ENCODE results near the gene OR2M7.
"Not testable (repeated sequence)": the region's sequence is repeated elsewhere in the genome, so short reads cannot be mapped to it uniquely, and the experiment has no call there.

Gene OR2M7

GRCh38 chr1:248324468-248324867, at the start of gene OR2M7:
Gene OR2M7 (minus strand): TSS chr1:248324568. CDS start chr1:248324568, 0 bp downstream.
- DNase-seq (ENCODE audit: low read depth in 2 of 2) = no peak

- no peak for DNase-seq (ENCODE audit: low read depth in 2 of 2)
These were observed 49.4 kb upstream of the OR2M7 start for GRCh38 chr1:248373761-248374160.

- DNase-seq (ENCODE audit: low read depth in 2 of 2) = no peak
These were observed 48.0 kb upstream of the OR2M7 start for GRCh38 chr1:248372394-248372793.

GRCh38 chr1:248366609-248367008, 42.2 kb upstream of the OR2M7 start:
- DNase-seq (ENCODE audit: low read depth in 2 of 2) = no peak

- DNase-seq (ENCODE audit: low read depth in 2 of 2) = no peak
These were observed 36.9 kb upstream of the OR2M7 start, which contains the start of gene OR2T4 for GRCh38 chr1:248361121-248361715. Gene OR2T4 (plus strand): TSS chr1:248361665. CDS start chr1:248361665, 0 bp downstream.

GRCh38 chr1:248359415-248359814, 35.0 kb upstream of the OR2M7 start:
- no peak for DNase-seq (ENCODE audit: low read depth in 2 of 2)

GRCh38 chr1:248348475-248348874, 24.1 kb upstream of the OR2M7 start, which contains the start of gene OR14C36:
Gene OR14C36 (plus strand): TSS chr1:248348775. CDS start chr1:248348775, 0 bp downstream.
- DNase-seq (ENCODE audit: low read depth in 2 of 2) = no peak

GRCh38 chr1:248343451-248343850, 19.1 kb upstream of the OR2M7 start:
- DNase-seq (ENCODE audit: low read depth in 2 of 2) = no peak

- DNase-seq (ENCODE audit: low read depth in 2 of 2) = no peak
These were observed 7.6 kb downstream of the OR2M7 start for GRCh38 chr1:248316796-248317195.

- not testable (repeated sequence) for DNase-seq (ENCODE audit: low read depth in 2 of 2)
These were observed 17.6 kb downstream of the OR2M7 start for GRCh38 chr1:248306740-248307139.

- no peak for DNase-seq (ENCODE audit: low read depth in 2 of 2)
These were observed 18.3 kb downstream of the OR2M7 start for GRCh38 chr1:248306103-248306502.

GRCh38 chr1:248305672-248306071, 18.7 kb downstream of the OR2M7 start:
- DNase-seq (ENCODE audit: low read depth in 2 of 2) = not testable (repeated sequence)

GRCh38 chr1:248303324-248303723, 21.0 kb downstream of the OR2M7 start, which contains the start of gene OR2T12:
Gene OR2T12 (minus strand): TSS chr1:248303424. CDS start chr1:248295578, 7,846 bp downstream.
- DNase-seq (ENCODE audit: low read depth in 2 of 2) = no peak

- no peak for DNase-seq (ENCODE audit: low read depth in 2 of 2)
These were observed 36.0 kb downstream of the OR2M7 start for GRCh38 chr1:248288391-248288790.

GRCh38 chr1:248277876-248278275, 46.5 kb downstream of the OR2M7 start, which contains the start of gene OR2T33:
Gene OR2T33 (minus strand): TSS chr1:248277976. CDS start chr1:248273814, 4,162 bp downstream.
- no peak for DNase-seq (ENCODE audit: low read depth in 2 of 2)
